Tongue (tissue), 2 donors: ENCODE data around the gene HMGXB3. TPM values are rescaled to one million over a fixed set of nuclear protein-coding genes. Genes with fewer than 3 reads are reported as not detected.
A peak's percentile ranks its signal among the peaks of the same experiment; 100 is the strongest.

ENCODE experiments used
- DNase-seq: peaks from one replicate; pipeline ENCODE4 v3.0.0-alpha.2; 2015
- total RNA-seq: library from RNA; depleted of rRNA; stranded (reverse); fragments of >200 nt; gene quantifications from one replicate; pipeline ENCODE4 v1.2.3, GENCODE V29; 2014

The HMGXB3 gene
- total RNA-seq, 1 donor from 2014 or later, result 22.7 TPM

DNA sequence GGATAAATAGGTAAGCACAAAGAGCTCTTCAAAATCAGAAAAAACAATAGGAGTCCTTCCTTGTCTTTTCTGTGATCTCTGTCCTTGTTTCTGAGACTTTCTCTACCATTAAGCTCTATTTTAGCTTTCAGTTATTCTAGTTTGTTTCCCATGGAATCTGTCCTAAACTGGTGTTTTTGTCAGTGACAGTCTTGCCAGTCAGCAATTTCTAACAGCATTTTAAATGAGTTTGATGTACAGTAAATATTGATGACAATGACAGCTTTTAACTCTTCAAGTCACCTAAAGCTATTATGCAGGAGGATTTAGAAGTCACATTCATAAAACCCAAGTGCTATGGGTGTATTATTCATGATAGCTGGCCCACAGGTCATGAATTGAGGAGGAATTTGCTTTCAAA is 18.0 kb upstream of the HMGXB3 start:
- DNase-seq, result no peak

DNA sequence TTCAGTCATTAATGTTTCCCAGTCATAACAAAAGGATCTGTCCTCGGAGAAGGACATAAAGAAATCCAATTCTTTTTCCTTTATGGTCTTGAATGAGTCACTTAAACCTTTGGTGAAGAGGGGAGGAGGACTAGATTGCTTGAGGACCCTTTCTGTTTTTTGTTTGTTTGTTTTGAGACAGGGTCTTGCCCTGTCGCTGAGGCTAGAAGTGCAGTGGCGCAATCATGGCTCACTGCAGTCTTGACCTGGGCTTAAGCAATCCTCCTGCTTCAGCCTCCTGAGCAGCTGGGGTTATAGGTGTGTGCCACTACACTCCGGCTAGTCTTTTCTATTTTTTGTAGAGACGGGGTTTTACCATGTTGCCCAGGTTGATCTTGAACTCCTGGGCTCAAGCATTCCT is 12.4 kb upstream of the HMGXB3 start:
- no peak for DNase-seq

DNA sequence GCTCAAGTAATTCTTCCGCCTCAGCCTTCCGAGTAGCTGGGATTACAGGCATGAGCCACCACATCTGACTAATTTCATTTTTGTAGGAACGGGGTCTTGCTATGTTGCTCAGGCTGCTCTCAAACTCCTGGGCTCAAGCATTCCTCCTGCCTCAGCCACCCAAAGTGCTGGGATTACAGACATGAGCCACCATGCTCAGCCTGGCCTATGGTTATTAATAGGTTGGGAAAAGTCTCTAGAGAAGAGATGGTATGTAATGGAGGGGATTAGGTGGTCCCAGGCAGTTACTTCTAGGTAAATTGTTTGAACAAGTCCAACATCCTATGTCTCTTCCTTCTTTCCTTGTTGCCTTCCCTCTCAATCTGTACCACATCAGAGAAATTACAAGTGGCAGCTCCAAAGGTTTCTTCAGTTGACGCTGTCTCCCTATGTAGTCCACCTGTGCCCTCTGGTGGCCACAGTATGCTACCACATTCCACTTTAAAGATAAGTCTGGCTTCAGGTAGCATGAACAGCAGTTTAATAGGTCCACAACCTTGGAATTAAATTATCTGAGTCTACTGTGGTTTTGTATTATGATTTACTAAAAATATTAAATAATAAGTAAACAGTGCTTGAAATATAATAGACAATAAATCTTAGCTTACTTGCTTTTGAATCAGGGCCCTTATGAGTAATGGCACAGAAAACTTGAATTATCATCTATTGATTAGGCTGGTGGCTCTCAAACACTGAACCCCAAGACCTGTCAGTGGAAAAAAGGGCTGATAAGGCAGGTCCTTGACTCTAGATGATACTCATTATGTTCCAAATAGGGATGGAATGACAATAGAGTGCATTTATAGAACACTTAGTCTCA is 9.8 kb upstream of the HMGXB3 start:
- peak; percentile 89 for DNase-seq

DNA sequence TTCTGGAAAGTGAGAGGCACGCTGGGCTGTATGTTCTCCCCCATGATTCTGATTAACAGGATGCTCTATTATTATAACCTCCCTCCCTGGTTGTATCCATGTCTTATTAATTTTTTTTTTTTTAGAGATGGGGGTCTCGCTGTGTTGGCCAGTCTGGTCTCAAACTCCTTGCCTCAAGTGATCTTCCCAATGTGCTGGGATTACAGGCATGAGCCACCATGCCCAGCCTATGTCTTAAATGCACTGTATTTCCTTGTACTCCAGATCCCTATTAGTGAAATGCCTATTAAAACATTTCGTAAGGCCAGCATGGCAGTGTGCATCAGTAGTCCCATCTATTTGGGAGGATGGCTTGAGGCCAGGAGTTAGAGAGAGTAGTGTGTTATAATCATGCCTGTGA is 7.1 kb upstream of the HMGXB3 start:
- DNase-seq, result no peak

DNA sequence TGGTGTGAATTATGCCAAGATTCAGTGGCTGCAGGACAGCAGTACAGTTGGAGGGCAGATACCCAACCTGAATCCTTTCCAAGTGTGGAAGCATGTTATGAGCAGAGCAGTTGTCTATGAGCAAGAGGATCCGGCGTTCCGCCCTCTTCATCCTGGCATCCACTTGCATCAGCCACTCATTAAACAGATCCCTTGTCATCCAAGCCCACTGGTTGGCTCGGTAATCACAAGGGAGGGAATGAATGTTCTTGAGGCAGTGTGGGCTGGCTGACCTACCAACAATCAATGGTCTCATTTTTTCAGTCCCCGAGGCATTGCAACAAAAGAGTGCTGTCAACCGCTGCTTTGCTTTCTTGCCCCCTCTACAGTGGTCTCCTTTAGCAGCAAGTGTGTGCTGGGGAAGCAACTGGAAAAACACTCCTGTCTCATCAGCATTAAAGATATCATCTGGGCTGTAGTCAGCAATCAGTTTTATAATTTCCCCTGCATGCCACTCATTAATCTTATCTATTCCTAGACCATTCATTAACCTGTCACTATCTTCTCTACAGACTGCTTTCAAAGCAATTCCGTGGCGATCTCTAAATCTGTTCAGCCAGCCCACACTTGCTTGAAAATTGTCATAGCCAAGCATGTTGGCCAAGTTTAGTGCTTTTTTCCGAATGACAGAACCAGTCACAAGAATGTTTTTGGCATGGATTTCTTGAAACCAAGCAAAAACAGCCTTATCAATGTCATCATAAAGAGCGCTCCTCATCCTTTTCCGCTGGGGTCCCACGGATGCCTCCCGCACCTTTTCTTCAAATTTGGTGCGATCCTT is 4.9 kb upstream of the HMGXB3 start:
- peak; percentile 5 for DNase-seq

DNA sequence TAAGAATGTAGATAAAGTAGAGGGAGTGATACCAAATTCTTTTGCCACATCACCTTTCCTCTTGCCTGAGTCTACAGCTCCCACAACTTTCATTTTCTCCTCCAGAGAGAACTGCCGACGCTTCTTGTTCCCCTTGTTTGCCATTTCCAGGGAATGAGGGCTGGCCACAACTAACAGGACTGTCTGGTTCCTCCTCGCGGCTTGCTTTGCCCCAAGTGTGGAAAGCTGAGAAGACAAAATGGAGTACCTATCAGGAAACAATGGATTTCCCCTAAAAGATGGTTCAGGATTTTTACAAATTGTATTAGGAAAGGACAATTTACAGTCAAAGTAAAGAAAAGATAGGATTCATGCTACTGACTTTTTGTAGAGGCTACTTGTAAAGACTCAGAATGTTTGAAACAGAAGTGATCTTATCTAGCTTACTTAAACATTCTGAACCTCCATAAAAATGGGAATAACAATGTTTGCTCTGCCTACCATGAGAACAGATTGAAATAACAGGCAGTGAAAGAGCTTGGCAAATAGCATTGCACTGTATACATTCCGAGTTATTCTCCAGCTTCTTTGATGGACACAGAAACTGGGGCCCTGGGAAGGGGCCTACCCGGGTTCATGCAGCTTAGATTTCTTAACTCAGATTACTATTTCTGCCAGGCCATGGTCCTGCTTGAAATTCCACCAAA is 4.2 kb upstream of the HMGXB3 start:
- DNase-seq, result no peak

DNA sequence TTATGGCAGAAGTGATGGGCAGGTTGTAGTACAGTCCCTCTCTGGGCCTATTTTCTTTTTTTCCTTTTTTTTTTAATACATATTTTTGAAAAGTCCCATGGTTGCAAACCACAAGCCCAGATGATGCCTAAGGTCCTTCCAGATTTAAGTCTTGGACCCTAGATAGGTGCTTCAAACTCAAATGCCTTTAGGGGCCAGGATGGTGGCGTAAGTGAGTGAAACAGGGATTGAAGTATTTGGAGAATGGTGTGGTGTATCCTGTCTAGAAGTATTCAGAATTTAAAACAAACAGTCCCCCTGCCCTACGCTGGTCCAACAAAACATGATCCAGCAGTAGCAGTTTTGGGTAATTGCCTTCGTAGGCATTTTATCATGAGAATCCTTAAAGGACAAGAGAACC is 2.3 kb upstream of the HMGXB3 start:
- DNase-seq, result no peak

DNA sequence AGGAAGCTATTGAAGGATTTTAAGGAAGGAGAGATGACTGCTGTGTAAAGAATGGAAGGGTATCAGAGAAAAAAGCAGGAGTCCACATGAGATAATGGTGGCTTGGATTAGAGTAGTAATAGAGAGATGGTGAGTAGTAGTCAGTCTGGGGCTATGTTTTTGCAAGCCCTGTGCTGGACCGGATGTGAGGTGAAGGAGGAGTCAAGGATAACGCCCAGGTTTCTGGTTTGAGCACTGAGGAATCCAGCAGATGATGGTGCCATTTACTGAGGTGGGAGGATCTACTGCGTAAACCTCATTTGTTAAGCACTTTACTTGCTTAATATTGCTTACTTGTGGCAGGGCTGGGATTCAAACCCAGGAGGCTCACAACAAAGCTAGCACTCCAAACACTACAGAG is 1.2 kb upstream of the HMGXB3 start:
- no peak for DNase-seq

DNA sequence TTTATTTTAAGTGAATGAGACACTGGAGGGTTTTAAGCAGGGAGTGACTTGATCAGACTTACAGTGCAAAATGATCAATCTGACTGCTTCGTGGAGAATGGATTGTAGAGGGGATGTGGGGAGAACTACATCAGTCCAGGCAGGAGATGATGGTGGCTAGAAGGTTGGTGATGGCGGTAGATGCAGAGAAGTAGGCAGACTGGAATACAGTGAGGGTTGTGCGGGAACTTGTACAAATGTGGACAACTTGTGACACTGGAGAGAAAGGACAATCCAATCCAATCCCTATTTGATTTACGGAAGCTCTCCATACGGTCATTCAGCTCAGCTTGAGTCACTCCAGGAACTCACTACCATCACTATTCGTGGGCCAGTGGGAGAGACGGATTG is 678 bp upstream of the HMGXB3 start:
- peak; percentile 2 for DNase-seq

DNA sequence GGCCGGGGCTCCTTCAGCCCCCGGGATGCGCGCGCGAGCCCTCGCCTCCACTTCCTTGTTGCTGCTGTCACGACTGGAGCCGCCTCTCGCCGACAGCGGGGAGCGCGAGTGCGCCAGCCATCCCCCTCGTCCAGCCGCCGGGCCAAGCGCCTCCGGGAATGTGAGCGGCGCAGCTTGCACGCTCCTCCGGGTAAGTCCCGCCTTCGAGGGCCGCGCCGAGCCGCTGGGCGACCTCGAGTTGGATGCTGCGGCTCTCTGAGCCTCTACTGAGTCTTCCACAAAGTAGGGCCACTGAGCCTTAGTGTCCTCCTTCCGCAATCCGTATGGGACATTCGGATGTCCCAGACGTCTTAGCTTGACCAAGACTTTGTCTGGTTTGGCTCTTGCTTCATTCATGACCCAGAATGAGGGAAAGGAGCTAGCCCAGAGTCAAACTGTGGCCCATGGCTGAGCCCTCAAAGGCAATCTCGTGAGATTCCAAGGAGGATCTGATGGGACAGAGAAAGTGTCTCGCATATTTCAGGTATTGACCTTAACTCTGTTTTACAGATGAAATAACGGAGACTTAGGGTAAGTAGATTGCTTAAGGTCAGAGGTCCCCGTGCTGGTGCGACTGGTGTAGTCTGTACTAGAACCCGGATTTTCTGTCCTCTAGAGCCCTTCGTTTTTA is 586 bp downstream of the HMGXB3 start:
- DNase-seq, result peak; percentile 34

DNA sequence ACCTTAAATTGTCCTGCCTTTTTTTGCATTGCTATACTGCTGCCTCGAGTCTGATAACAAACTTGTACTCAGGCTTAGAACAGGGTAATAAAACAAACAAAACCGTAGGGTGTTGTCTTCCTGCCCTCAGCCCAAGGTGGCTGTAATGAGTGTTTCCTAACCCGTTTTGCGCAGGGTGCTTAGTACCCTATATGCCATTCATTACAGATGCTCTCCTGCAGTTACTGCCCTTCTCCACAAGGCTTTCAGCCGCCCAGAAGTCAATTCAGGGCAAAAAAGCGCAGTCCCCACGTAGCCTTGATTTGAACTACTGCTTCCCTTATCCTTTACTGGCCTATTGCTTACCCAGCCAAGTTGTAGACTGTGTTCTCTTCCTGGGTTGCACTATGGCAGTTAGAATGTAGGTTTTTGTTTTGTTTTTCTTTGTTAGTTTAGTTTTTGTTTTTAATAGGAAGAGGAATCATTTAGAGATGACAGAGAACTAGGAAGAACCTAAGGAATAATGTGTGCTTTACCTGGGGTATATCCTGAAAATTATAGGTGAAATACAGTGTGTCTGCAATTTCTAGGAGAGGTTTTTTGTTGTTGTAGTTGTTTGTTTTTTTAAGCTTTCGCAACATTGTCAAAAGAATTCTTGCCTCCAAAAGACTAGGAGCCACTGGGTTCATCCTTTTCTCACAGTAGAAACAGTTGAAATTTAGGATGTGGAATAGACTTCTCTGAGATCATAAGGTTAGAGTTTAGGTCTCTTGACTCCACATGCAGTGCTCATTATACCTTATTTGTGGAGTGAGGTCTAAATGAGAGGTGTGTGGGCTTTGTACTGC is 1.3 kb downstream of the HMGXB3 start:
- DNase-seq, result peak; percentile 54

DNA sequence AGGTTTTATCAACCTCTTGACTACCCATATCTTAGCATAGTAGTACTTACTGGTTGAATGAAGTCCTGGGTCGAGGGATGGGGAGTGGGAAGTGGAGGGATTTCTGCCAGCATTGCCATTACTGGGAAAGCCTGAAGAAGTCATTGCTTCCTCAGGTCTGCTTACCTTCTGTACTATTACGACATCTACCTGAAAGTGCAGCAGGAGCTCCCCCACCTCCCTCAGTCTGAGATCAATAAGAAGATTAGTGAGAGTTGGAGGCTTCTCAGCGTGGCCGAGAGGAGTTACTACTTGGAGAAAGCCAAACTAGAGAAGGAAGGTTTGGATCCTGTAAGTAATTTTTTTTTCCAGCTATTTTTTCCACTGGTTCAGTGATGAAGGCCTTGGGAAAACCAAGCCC is 5.8 kb downstream of the HMGXB3 start:
- DNase-seq, result no peak

DNA sequence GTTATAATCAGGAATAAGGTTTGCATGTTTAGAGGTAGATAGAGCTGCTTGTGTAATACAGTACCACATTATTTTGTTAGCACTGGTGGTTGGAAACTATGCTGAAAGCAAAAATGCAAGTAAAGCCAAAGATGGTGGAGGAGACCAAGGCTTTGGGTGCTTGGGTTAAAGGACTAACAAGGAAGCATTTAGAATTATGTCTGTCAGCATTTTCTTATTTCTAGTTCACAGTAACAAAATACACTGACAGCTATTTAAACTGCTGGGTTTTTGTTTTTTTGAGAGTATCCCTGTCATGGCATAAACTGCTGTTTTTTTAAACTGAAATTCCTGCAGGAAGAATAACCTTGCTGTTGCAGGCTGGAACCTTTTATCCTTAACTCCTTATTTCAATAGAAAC is 6.5 kb downstream of the HMGXB3 start:
- DNase-seq, result no peak

DNA sequence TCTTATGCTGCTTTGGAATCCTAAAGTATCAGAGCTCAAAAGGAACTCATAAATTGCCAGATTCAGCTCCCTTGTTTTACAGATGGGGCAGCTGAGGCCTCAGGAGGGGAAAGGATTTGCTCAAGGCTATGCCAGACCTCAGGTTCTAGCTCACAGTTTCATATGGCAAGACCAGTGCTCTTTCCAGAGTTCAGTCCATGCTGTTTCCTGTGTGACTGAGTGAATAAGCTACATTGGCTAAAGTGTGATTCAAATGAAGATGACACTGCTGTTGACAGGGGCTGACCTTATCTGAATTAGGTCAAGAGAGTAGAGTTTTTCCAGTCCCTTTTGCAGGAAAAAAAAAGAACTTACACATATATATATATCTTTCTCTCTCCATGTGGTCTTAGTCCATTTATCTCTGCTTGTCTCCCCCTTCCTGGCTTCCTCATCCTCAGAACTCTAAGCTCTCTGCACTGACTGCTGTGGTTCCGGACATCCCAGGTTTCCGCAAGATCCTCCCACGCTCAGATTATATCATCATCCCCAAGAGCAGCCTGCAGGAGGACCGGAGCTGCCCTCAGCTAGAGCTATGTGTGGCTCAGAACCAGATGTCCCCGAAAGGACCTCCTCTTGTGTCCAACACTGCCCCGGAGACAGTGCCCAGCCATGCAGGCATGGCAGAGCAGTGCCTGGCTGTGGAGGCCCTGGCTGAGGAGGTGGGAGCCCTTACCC is 9.3 kb downstream of the HMGXB3 start:
- no peak for DNase-seq

DNA sequence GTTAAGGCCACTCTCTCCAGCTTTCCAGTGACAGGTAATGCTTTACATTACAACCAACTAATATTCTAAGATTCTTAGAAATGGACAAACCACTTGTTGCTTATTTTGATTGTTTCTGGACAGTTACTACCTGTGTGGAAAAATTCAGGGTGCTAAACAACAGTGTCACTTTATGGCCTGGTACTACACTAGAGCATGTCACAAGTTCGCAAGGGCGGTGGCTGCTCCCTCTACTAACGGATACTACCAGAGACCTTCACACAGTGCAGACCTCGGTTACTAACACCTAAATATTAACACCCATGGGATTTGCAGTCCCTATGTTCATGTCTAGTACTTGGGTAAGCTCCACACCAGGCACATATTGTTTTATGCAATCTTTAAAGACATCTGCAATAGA is 13.4 kb downstream of the HMGXB3 start:
- no peak for DNase-seq

DNA sequence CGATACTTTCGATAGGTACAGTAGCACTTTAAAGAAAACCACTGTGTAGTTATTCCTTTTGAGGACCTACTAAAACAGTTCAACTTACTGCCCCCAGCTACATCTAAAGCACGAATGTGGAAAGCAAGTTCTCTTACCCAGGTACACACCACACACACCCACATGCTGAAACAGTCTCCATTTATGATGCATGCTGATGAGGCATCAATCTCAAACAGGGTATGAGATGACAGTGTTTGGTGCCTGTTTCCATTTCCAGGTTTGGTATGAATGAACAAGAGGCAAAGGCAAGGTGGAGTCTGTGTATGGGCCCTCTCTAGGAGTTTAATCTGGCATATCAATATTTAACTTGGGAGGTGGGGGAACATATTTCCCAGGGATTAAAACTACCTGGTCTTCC is 13.9 kb downstream of the HMGXB3 start:
- no peak for DNase-seq

DNA sequence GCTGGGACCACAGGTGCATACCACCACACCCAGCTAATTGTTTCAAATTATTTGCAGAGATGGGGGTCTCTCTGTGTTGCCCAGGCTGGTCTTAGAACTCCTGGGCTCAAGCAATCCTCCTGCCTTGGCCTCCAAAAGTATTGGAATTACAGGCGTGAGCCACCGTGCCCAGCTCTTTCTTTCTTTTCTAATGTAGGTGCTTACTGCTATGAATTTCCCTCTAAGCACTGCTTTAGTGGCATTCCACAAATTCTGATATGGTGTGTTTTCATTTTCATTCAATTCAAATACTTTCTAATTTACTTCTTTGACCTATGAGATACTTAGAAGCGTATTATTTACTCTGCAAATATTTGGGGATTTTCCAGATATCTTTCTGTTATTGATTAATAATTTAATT is 14.9 kb downstream of the HMGXB3 start:
- no peak for DNase-seq

DNA sequence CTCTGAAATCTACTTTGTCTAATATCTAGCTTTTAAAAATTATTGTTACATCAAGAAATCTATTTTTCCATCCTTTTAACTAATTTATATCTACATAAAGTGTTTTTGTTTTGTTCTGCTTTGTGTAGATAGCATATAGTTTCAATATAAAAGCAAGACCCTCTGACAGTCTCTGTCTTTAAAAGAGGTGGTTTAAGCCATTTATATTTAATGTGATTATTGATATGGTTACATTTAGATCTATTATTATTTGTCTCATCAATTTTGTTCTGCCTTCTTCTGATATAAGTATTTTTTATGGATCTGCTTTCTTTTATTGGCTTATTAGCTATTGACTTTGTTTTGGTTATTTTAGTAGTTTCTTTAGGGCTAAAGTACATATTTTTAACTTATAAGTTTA is 16.0 kb downstream of the HMGXB3 start:
- DNase-seq, result no peak

DNA sequence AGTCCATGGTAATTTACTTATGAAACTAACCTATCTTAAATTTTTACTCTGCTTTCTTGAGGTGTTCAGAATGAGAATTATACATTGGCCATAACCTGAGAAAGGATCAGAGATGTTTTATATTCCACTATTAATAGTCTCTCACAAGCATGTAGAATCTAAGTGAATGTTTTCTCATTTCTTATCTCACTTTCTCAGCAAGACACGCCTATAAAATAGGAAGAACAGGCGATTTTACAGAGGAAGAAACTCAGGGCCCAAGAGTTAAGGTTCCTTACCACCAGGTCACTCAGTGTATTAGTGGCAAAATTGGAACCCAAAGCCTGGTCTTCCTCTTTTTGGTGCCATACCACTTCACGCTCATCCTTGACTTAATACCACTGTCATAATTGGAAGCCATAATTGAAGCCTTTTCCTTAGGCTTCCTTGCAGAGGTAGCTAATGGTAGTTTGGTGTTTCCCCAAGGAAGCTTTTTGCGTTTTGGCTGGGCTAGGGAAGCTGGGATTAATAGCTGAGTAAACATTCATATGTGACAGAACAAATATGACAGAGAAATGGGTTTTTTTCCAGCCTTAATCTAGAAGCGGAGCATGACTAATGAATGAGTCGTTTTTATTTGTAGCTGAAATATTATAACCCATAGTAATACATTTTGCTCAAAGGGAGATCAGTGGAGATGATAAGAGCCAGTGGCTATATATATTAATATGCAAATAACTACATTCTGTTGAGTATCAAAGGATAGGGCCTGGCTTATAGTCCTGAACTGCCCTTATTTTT is 16.9 kb downstream of the HMGXB3 start:
- DNase-seq, result no peak

DNA sequence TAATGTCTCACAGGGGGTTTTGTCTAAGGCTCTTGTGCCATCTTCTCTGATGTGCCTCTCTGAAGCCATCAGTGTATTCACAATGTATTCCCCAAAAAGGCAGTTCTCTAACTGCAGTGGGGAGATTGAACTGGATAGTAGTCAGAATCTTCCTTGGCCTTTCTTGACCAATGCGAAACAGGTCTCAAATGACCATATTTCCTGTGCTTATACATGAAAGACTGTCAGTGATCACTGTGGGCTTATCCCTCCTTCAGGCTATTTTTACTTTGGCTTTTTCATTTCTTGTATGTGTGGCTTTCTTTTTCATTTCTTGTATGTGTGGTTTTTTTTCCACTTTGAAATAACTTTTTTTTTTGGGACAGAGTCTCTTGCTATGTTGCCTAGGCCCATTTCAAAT is 19.7 kb downstream of the HMGXB3 start:
- no peak for DNase-seq
